ENCODE results near the gene HPCAL1. TPM values are rescaled to one million over a fixed set of nuclear protein-coding genes. Genes with fewer than 3 reads are reported as not detected.
A peak's percentile ranks its signal among the peaks of the same experiment; 100 is the strongest.

Gene HPCAL1
- total and polyA plus RNA-seq, 10 of the 15 experiments (the other 5 are each of a cell fraction or from before 2014, with no cell fraction given), result 0.40 to 12.8 (median 7.9) TPM

GRCh38 chr2:10278029-10278762 is 24.5 kb upstream of the HPCAL1 start (continued):
- no peak for TF ChIP-seq TCF7 (IDR thresholded peaks at IDR 0.05; ENCODE audit: borderline replicate concordance)
- TF ChIP-seq SPI1 (IDR thresholded peaks at IDR 0.05; ENCODE audit: borderline replicate concordance, insufficient read depth, low read depth, low read length), result peak; percentile 21; the same call in 1 of the 2 replicates
- 0 out of 2 replicates have a peak, but pooled peaks have one; percentile 46 for TF ChIP-seq NBN (IDR thresholded peaks at IDR 0.05)
- peak; percentile 82 for TF ChIP-seq IKZF1 (conservative IDR thresholded peaks at IDR 0.05)
- peak; percentile 70 for TF ChIP-seq RAD51 (IDR thresholded peaks at IDR 0.05)
- TF ChIP-seq ATF7 (IDR thresholded peaks at IDR 0.05; ENCODE audit: low read depth), result peak; percentile 40
- no peak for TF ChIP-seq SP1 (IDR thresholded peaks at IDR 0.05; ENCODE audit: low read depth, low read length)
- TF ChIP-seq KAT2A (conservative IDR thresholded peaks at IDR 0.05; ENCODE audit: control insufficient read depth, low read depth, low read length), result no peak
- no peak for TF ChIP-seq ZNF384 (IDR thresholded peaks at IDR 0.05; ENCODE audit: borderline replicate concordance, low read depth, low read length)
- peak; percentile 34 for TF ChIP-seq RUNX3 (IDR thresholded peaks at IDR 0.05; ENCODE audit: low read length)
- peak in 1 of 2 experiments; percentile 58; a peak in 1 of 4 replicates for TF ChIP-seq BHLHE40 (IDR thresholded peaks at IDR 0.05; ENCODE audit: borderline replicate concordance in 1 of 2, low read depth in 2 of 2, low read length in 1 of 2)

GRCh38 chr2:10278763-10279471 is 23.8 kb upstream of the HPCAL1 start:
- ChIA-PET SMC1A (ENCODE audit: uncharacterized antibody, unreplicated experiment) (interaction anchor here (0.6 to 2.6 kb wide), 4 partner anchors 23 to 130 kb away, joined by 3 to 17 read pairs (median 4); no protein-coding TSS in a partner anchor), RAD21 (ENCODE audit: unreplicated experiment) (interaction anchor here (1.1 to 3.6 kb wide), 4 partner anchors 24 to 156 kb away, joined by 3 to 18 read pairs (median 4); partner anchors contain the start of gene HPCAL1), POLR2A (interaction anchor here (0.7 to 1.0 kb wide), 2 partner anchors 9 to 64 kb away, joined by 3 read pairs; no protein-coding TSS in a partner anchor), CTCF (interaction anchor here (0.8 to 5.3 kb wide), 3 partner anchors 8 to 156 kb away, joined by 4 to 27 read pairs (median 5); no protein-coding TSS in a partner anchor)
- Histone ChIP-seq H3K36me3 (ENCODE audit: control insufficient read depth in 2 of 2, insufficient read depth in 2 of 2, low read length in 1 of 2) (no peaks in the 10 kb centered on the region), H4K20me1 (ENCODE audit: control insufficient read depth, insufficient read depth) (no peaks in the 10 kb centered on the region), H3K9ac (ENCODE audit: control insufficient read depth, insufficient read depth, low read length) (no peak overlapping the region), H3K4me1 (ENCODE audit: control insufficient read depth, insufficient read depth, low read length) (peaks cover 2% of the 10 kb centered on the region; the same call in 1 of the 2 replicates), H3K4me2 (ENCODE audit: control insufficient read depth, insufficient read depth) (no peak overlapping the region), H3K4me3 (no peak overlapping the region), H3K27ac (ENCODE audit: control insufficient read depth, insufficient read depth) (no peak overlapping the region), H3K27me3 (replicated peaks in 1 of 2; ENCODE audit: control insufficient read depth in 2 of 2, insufficient read depth in 2 of 2, low read length in 1 of 2) (no peaks in the 10 kb centered on the region; a peak in 1 of 4 replicates), H2AFZ (ENCODE audit: control insufficient read depth, low read depth, low read length) (no peak overlapping the region), H3K9me3 (replicated peaks; ENCODE audit: control insufficient read depth, insufficient read depth, low read length) (no peaks in the 10 kb centered on the region), H3K79me2 (ENCODE audit: control insufficient read depth, insufficient read depth, low read length) (no peaks in the 10 kb centered on the region)
- TF ChIP-seq CREB1 (IDR thresholded peaks at IDR 0.05; ENCODE audit: low read depth) (no peak), NKRF (conservative IDR thresholded peaks at IDR 0.05) (no peak), ZBED1 (IDR thresholded peaks at IDR 0.05; ENCODE audit: borderline replicate concordance) (no peak), IRF3 (IDR thresholded peaks at IDR 0.05) (no peak), STAT3 (IDR thresholded peaks at IDR 0.05; ENCODE audit: low read depth, low read length) (no peak), ELK1 (IDR thresholded peaks at IDR 0.05; ENCODE audit: low read depth, low read length) (no peak)
- DNase-seq (ENCODE audit: low read depth, low spot score), result no peak
- 43% methylated on average over 11 of the region's 11 CpGs for WGBS (ENCODE audit: insufficient coverage, insufficient replicate concordance, low lambda C conversion rate, missing lambda C conversion rate)
- FAIRE-seq, result no peak
- intact Hi-C loops (cut with micrococcal nuclease; ENCODE audit: unreplicated experiment) (no loop called here), in situ Hi-C loops (cut with MboI) (no loop called here)
- no TSS peak for BruUV-seq (replicated peaks)
- no peak for ATAC-seq
